Measurements from ENCODE around the gene ADGRG1.

ADGRG1 gene

DNA sequence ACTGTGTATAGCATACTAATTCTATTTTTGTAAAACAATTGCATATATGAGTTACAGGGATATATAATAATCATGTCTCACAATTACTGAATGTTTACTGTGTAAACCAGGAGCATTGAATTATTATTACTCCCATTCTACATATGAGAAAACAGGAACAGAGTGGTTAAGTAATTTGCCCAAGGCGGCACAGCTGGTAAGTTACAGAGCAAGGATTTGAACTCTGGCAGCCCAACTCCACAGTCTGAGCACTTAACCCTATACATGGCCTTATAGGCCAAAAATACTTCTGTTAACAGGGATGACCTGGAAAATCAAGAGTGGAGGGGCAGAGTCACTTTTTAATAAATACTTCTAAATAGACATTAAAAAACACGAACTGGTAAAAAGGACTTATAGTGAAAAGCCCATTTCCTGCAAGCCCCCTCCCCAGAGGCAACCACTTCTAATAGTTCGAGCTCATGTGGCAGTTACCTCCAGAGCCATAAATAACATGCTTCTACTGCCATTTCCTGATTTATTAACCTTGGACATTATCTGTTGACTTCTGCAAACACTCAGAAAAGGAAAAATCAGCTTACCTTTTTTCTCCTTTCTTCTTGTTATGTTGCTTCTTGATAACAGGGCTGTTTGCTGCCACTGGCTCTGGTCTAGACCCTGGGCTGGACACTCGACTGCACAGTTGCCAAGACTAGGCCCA lies 22.1 kb upstream of the ADGRG1 start:
- DNase-seq = no peak

DNA sequence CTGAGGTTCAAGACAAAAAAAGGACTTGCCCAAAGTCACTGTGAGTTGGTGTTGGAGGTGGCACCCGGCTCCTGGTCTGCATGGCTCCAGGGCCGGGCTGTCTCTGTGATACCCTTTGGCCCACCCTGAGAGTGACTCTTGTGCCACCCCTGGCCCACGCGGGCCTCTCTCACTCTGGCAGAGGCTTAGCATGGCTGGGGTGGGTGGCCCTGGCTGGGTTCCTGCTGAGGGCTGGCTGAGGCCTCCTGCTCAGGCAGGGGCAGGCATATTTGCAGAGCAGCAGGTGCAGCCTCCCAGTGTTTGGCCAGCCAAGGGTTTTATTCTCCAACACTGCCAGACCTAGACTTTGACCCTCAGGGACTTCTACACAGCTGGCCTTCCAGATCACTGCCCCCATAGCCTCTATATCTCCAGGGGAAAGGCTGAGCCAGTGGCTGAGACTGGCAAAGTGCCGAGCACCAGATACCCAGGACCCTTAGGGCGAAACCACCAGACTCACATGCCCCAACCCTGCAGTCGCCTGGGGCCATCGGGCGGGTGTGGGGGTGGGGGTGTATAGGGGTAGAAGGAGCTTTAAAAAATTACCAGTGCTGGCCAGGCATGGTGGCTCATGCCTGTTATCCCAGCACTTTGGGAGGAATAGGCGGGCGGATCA lies 21.5 kb upstream of the ADGRG1 start:
- DNase-seq = peak in 1 of 2 experiments; percentile 29

GRCh38 chr16:57607676-57608461 lies 20.6 kb upstream of the ADGRG1 start:
- no peak for DNase-seq

- DNase-seq = no peak
Observed at GRCh38 chr16:57608462-57609113, 19.8 kb upstream of the ADGRG1 start.

- no peak for DNase-seq
Observed at GRCh38 chr16:57609541-57610401, 18.7 kb upstream of the ADGRG1 start.

- DNase-seq = no peak
Observed at GRCh38 chr16:57610611-57611010, 17.8 kb upstream of the ADGRG1 start.

- DNase-seq = no peak
Observed at GRCh38 chr16:57611181-57611580, 17.2 kb upstream of the ADGRG1 start.

DNA sequence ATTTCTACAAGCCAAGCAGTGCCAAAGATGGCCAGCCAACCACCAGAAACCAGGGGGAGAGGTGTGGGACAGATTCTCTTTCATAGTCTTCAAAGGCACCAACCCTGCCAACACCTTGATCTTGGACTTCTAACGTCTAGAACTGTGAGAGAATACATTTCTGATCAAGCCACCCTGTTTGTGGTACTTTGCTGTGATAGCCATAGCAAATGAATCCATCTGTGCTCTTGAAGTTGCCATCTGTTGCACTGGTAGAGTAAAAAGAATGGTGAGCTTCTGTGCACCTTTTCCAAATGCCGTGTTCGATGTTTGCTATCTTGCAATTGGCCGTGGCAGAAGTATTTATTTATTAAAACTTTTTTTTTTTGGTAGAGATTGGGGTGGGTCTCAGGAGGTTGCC lies 16.7 kb upstream of the ADGRG1 start:
- DNase-seq = peak in 1 of 2 experiments; percentile 11

DNA sequence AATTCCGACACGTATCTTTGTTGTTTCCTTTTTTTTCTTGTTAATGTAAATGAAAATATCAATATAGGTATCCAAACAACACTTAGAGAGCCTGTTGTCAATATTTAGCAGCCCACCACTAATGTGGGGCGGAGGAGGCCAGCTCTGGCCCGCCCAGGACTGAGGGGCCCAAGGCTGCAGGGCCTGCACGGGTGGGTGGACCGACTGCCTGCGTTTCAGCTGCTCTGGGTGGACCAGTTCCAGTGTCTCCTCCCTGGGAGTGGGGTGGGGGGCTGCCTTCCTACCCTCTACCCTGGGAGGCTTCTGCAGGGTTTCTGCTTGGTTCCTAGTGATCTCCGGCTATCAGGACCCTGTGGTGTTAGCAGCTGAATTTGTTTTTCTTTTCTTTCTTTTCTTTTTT lies 15.9 kb upstream of the ADGRG1 start:
- DNase-seq = no peak

GRCh38 chr16:57613514-57613913 lies 14.9 kb upstream of the ADGRG1 start:
- no peak for DNase-seq

- no peak for DNase-seq
Observed at GRCh38 chr16:57614536-57614935, 13.9 kb upstream of the ADGRG1 start.

DNA sequence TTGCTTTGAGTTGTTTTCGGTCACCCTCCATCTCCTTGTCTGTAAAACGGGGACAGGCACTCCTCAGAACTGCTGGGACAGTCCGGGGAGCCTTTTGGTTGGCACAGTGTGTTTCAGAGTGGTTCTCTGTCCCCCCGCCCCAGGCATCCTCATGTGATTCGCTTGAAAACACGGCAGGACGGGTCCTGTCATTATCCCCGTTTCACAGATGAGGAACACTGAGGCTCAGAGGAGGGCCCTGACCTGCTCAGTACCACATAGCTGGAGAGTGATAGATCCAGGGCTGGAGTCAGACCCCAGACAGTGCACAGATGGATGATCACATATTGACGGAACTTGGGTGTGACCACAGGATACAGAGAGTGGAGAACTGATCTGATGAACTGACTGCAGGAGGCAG lies 13.5 kb upstream of the ADGRG1 start:
- no peak for DNase-seq

- DNase-seq = no peak
Observed at GRCh38 chr16:57615813-57616212, 12.6 kb upstream of the ADGRG1 start.

DNA sequence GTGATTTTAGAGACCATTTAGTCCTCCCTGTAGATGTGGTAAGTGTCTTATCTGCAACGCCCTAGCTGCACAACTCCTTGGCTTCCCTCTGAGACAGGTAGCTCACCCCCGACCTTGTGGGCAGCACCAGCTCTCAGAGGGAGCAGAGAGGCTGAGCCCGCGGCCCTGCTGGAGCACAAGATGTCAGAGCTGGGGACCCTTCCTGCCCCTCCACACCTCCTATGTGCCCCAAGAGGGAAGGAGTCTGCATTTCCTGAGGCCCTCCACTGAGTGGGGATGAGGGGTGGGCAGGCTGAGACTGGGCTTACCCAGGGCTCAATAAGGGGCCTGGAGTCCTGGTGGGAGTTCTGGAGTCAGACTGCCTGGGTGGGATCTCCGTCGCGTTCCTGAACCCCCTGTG lies 12.2 kb upstream of the ADGRG1 start:
- DNase-seq = no peak

DNA sequence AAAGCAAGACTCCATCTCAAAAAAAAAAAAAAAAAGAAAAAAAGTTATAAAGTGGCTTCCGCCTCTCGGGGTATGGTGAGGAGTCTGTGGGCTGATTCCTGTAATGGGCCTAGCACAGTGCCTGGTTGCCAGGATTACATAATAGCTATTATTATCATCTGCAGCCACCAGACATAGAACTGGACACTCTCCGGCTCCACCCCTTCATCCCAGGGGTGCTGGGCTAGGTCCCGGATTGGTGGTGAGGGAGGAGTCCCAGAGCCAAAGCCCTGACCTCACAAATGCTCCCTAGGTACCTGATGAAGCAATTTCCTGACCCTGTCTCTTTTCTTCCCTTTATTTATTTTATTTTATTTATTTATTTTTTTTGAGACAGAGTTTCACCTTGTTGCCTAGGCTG lies 11.6 kb upstream of the ADGRG1 start:
- DNase-seq = no peak

DNA sequence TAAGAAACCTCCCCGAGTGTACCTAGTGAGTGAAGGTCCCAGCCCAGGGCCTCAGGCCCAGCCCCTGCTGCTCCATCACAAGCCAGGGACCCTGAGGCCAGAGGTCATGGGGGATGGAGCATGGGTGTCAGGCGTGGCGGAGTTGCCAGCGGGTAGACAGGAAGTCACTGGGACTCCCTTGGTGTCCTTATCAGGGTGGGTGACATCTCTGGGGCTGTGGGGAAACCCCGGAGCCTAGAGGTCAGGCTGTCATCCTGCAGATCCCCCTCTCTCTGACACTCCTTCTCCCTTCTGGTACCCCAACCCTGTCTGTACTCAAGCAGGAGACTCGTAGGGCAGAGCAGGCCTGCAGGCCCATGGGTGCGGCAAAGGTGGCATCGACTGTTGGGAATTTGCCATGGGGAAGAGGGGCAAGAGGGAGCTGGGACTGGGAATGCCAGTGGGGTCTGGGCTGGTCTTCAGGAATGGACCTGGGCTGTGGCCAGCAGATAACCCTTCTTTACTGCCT lies 10.8 kb upstream of the ADGRG1 start:
- no peak for DNase-seq

GRCh38 chr16:57618296-57619132 lies 9.9 kb upstream of the ADGRG1 start:
- DNase-seq = peak in 1 of 2 experiments; percentile 19

DNA sequence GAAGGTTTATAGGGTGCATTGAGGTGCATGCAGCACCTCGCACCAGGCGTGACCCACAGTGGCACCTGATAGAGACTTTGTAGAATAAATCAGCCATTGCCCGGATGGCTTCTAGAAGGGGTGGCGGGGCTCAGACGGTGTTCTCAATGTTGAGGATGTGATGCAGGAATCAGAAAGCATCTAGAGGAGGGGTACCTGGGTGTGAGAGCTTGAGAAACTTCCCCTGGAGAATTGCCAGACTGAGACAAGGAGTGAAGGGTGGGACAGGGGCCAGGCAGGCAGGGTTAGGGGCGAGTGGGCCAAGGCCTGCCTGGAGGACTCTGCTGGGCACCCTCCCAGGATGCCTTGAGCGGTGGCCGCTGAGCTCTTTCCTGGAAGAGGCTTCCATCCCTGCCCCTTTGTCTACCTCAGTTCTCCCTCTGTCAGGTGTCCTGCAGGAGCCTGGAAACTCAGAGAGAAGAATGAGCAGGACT lies 9.3 kb upstream of the ADGRG1 start:
- DNase-seq = no peak

DNA sequence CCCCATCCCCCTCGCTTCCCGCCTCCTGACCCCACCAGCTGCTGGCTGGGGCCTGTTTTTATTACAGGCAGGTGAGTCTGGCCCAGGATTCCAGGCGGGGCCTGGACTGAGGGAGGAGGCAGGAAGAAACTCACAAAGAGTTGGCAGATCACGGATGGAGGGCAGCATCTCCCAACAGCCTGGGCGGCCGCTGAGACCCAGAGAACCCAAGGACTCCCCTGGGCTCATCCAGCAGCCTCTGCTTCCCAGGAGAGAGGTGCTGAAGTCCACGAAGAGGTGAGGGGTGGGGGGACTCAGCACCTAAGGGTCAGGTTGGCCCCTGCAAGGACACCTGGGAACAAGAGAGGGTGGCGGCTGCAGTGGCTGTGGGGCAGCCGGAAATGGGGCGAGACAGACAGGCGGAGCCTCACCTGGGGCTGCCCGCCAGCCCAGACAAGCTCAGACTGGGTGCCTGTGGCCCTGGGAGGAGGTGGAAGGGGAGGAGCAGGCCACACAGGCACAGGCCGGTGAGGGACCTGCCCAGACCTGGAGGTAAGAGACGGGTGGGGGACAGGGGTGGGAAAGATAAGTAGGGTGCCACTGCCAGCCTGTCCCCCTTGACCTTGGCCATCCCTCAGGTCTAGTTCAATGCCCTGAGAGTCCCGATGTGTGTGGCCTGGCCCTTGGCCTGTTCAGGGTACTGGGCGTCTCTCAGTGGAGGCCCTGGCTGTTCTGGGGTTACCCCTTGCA lies 8.7 kb upstream of the ADGRG1 start:
- no peak for DNase-seq
